Measurements from ENCODE around the gene CDH4.

Gene CDH4

GRCh38 chr20:61859767-61860166, 607.7 kb downstream of the CDH4 start:
- no peak for TF ChIP-seq CTCF (conservative IDR thresholded peaks at IDR 0.05; ENCODE audit: low read depth, low read length)
- DNase-seq (ENCODE audit: low read depth), result no peak

GRCh38 chr20:61860260-61860987, 608.4 kb downstream of the CDH4 start:
- no peak for TF ChIP-seq CTCF (conservative IDR thresholded peaks at IDR 0.05; ENCODE audit: low read depth, low read length)
- no peak for DNase-seq (ENCODE audit: low read depth)
- H3K4me3 ChIP-seq (ENCODE audit: low read length), result no peak overlapping the region

More at GRCh38 chr20:61859767-61860166, 607.7 kb downstream of the CDH4 start:
- H3K4me3 ChIP-seq (ENCODE audit: low read length), result no peak overlapping the region

- no peak for DNase-seq (ENCODE audit: low read depth)
- no peak overlapping the region for H3K4me3 ChIP-seq (ENCODE audit: low read length)
- no peak for TF ChIP-seq CTCF (conservative IDR thresholded peaks at IDR 0.05; ENCODE audit: low read depth, low read length)
Observed at GRCh38 chr20:61861054-61861841, 609.2 kb downstream of the CDH4 start.

- no peak for DNase-seq (ENCODE audit: low read depth)
- no peak for TF ChIP-seq CTCF (conservative IDR thresholded peaks at IDR 0.05; ENCODE audit: low read depth, low read length)
- H3K4me3 ChIP-seq (ENCODE audit: low read length), result no peak overlapping the region
Observed at GRCh38 chr20:61861858-61862257, 609.8 kb downstream of the CDH4 start.

GRCh38 chr20:61862881-61863280, 610.8 kb downstream of the CDH4 start:
- H3K4me3 ChIP-seq (ENCODE audit: low read length), result no peak overlapping the region
- TF ChIP-seq CTCF (conservative IDR thresholded peaks at IDR 0.05; ENCODE audit: low read depth, low read length), result no peak
- DNase-seq (ENCODE audit: low read depth), result no peak

- no peak for DNase-seq (ENCODE audit: low read depth)
- H3K4me3 ChIP-seq (ENCODE audit: low read length), result no peak overlapping the region
- TF ChIP-seq CTCF (conservative IDR thresholded peaks at IDR 0.05; ENCODE audit: low read depth, low read length), result no peak
Observed at GRCh38 chr20:61864481-61864880, 612.4 kb downstream of the CDH4 start.
